Fibroblast of lung (primary cell): ENCODE results near the gene SIAH2. TPM values are rescaled to one million over a fixed set of nuclear protein-coding genes. Genes with fewer than 3 reads are reported as not detected.

Experiments used
- DNase-seq, 2 donors: peaks; one replicate each; pipeline versions ENCODE4 v3.0.0 to v3.0.0-alpha.2; 2010; ENCODE audit warnings: low read depth in 2 of 2
- H2AFZ ChIP-seq: 2 replicates; pipeline ENCODE4 v1.5.1; 2012; ENCODE audit warnings: low read length, control low read depth, inconsistent platforms
- H3K27ac ChIP-seq: 2 replicates; pipeline ENCODE4 v1.5.1; 2011; ENCODE audit warnings: low read length, control low read depth; ENCODE audit not compliant: insufficient read depth
- H3K27me3 ChIP-seq: 2 replicates; pipeline ENCODE4 v1.5.1; 2011; ENCODE audit warnings: mild to moderate bottlenecking, low read length; ENCODE audit not compliant: control insufficient read depth, insufficient read depth
- H3K36me3 ChIP-seq: 2 replicates; pipeline ENCODE4 v1.5.1; 2011; ENCODE audit warnings: low read length; ENCODE audit not compliant: control insufficient read depth, insufficient read depth
- H3K4me1 ChIP-seq: 2 replicates; pipeline ENCODE4 v1.5.1; 2011; ENCODE audit warnings: low read length; ENCODE audit not compliant: control insufficient read depth, insufficient read depth; ENCODE audit errors: extremely low read depth
- H3K4me2 ChIP-seq: 2 replicates; pipeline ENCODE4 v1.5.1; 2011; ENCODE audit warnings: low read length, control low read depth; ENCODE audit not compliant: insufficient read depth; ENCODE audit errors: extremely low read depth
- H3K4me3 ChIP-seq, 4 experiments: fragments of 200-600 bp in 1 of 4; sonication (generic) in 1 of 4; replicated peaks in 1 of 4; 2 replicates each; pipeline ENCODE4 v1.5.1; 2011 to 2016; ENCODE audit warnings: low read length in 4 of 4, low read depth in 3 of 4, mild to moderate bottlenecking in 3 of 4, control low read depth in 2 of 4, inconsistent platforms in 1 of 4, mixed read lengths in 1 of 4; ENCODE audit not compliant: insufficient read depth in 1 of 4; ENCODE audit errors: control extremely low read depth in 1 of 4
- H3K79me2 ChIP-seq: 2 replicates; pipeline ENCODE4 v1.5.1; 2012; ENCODE audit warnings: mild to moderate bottlenecking, low read length, inconsistent platforms; ENCODE audit not compliant: control insufficient read depth, insufficient read depth
- H3K9ac ChIP-seq: 2 replicates; pipeline ENCODE4 v1.5.1; 2011; ENCODE audit warnings: mild to moderate bottlenecking, low read length, control low read depth; ENCODE audit not compliant: insufficient read depth
- H3K9me3 ChIP-seq: 2 replicates; pipeline ENCODE4 v1.5.1; 2012; ENCODE audit warnings: low read depth, low read length; ENCODE audit not compliant: control insufficient read depth, insufficient read depth
- H4K20me1 ChIP-seq: 2 replicates; pipeline ENCODE4 v1.5.1; 2011; ENCODE audit warnings: low read length; ENCODE audit not compliant: control insufficient read depth, insufficient read depth; ENCODE audit errors: extremely low read depth
- CTCF ChIP-seq, 2 donors: IDR thresholded peaks in 1 of 2; conservative IDR thresholded peaks in 1 of 2; 1 replicate in 1 of 2; 2 replicates in 1 of 2; pipeline ENCODE4 v1.5.1; 2011 to 2012; ENCODE audit warnings: low read length in 2 of 2, control low read depth in 1 of 2, inconsistent platforms in 1 of 2, low read depth in 1 of 2, mild to moderate bottlenecking in 1 of 2
- EZH2 ChIP-seq: IDR thresholded peaks from 2 replicates; pipeline ENCODE4 v1.5.1; 2012; ENCODE audit warnings: low read length, control low read depth, mild to moderate bottlenecking; ENCODE audit errors: missing control alignments
- polyA plus RNA-seq, 2 donors: library from polyadenylated mRNA; depleted of rRNA in 1 of 2; stranded (reverse) in 1 of 2; unstranded in 1 of 2; fragments of >200 nt; gene quantifications; 2 replicates each; pipeline ENCODE4 v1.2.1, GENCODE V29; 2011 to 2012; ENCODE audit warnings: missing spikeins in 1 of 2
- total RNA-seq: library from RNA; depleted of rRNA; stranded (reverse); fragments of >200 nt; gene quantifications from 2 replicates; pipeline ENCODE4 v1.2.1, GENCODE V29; 2014

SIAH2 gene
- total and polyA plus RNA-seq, 2 donors (not counting 1 experiment from before 2014, with no cell fraction given), result 28.9 to 29.7 TPM

DNA sequence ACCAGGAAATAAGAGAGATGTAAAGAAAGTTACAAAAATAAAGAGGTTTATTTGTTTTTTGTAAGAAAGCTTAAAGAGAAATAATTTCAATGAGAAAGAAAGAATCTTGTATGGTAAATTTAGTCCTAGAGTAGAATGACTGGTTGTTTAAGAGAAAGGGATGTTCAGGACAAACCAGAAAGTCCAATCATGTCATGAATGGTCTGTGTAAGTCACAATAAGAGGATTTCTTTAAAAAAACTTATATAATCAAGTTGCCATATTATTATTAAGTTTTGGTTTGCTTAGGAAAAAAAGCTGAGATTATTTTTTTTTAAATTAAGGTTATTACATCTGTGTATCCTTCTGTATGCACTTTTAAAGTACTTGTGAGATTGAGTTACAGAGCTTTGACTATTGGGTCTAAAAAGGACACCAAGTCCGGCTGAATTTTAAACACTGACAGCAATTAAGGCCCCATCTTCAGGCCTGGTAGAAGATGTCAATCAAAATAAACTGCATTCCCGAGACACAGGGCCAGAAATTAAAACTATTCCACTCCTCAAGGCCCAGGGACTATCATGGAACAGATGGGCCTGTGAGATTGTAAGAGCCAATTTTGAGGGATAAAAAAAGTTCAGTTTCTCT lies 71.4 kb downstream of the SIAH2 start:
- H3K9ac ChIP-seq, result no peak overlapping the region
- H3K9me3 ChIP-seq, result no peaks in the 10 kb centered on the region
- H3K27ac ChIP-seq, result no peak overlapping the region
- no peaks in the 10 kb centered on the region for H3K4me1 ChIP-seq
- H3K27me3 ChIP-seq, result peaks cover 7% of the 10 kb centered on the region
- no peak overlapping the region for H2AFZ ChIP-seq
- no peak overlapping the region for H3K4me3 ChIP-seq
- no peak for DNase-seq
- TF ChIP-seq EZH2, result no peak
- TF ChIP-seq CTCF (conservative IDR thresholded peaks at IDR 0.05 in 1 of 2, IDR thresholded peaks at IDR 0.05 in 1 of 2; ENCODE audit: low read depth in 1 of 2, low read length in 2 of 2), result no peak
- H3K79me2 ChIP-seq, result no peaks in the 10 kb centered on the region
- H4K20me1 ChIP-seq, result no peaks in the 10 kb centered on the region
- H3K4me2 ChIP-seq, result no peak overlapping the region
- no peaks in the 10 kb centered on the region for H3K36me3 ChIP-seq

Other genes with a start within 250 kb of the SIAH2 start
- 116 and 135 TPM in 2 replicates for gene SERP1, start 216.7 kb downstream of the SIAH2 start, total RNA-seq
- gene SERP1, start 216.7 kb downstream of the SIAH2 start, polyA plus RNA-seq, result 82.9 and 105 TPM in 2 replicates
- gene EIF2A, start 216.4 kb downstream of the SIAH2 start, total RNA-seq, result 128 and 248 TPM in 2 replicates
- 167 and 208 TPM in 2 replicates for gene EIF2A, start 216.4 kb downstream of the SIAH2 start, polyA plus RNA-seq
- 52.1 and 130 TPM in 2 replicates for gene SELENOT, start 159.8 kb downstream of the SIAH2 start, total RNA-seq
- 347 and 365 TPM in 2 replicates for gene SELENOT, start 159.8 kb downstream of the SIAH2 start, polyA plus RNA-seq
- under 0.01 TPM in 1 of 2 replicates, not detected in the other for gene ERICH6, start 59.2 kb downstream of the SIAH2 start, total RNA-seq
- gene ERICH6, start 59.2 kb downstream of the SIAH2 start, polyA plus RNA-seq, result 0.10 TPM in 1 of 2 replicates, not detected in the other
- gene MINDY4B, start 142.3 kb upstream of the SIAH2 start, total RNA-seq, result not detected in 2 replicates
- not detected in 2 replicates for gene MINDY4B, start 142.3 kb upstream of the SIAH2 start, polyA plus RNA-seq
- not detected in 2 replicates for gene CLRN1, start 209.6 kb upstream of the SIAH2 start, total RNA-seq
- gene CLRN1, start 209.6 kb upstream of the SIAH2 start, polyA plus RNA-seq, result not detected in 2 replicates